ENCODE measurements around the gene RNF223.

RNF223 gene

GRCh38 chr1:1024149-1024770 is 49.8 kb downstream of the RNF223 start:
- no peak for DNase-seq

GRCh38 chr1:1023700-1024099 is 50.4 kb downstream of the RNF223 start:
- DNase-seq = no peak

GRCh38 chr1:1022302-1023009 is 51.6 kb downstream of the RNF223 start:
- no peak for DNase-seq

GRCh38 chr1:1021920-1022259 is 52.2 kb downstream of the RNF223 start:
- no peak for DNase-seq

GRCh38 chr1:1021010-1021919 is 52.8 kb downstream of the RNF223 start:
- DNase-seq = no peak
